ENCODE results near the gene ZNF274. TPM values are rescaled to one million over a fixed set of nuclear protein-coding genes. Genes with fewer than 3 reads are reported as not detected.
"Not testable (repeated sequence)": the region's sequence is repeated elsewhere in the genome, so short reads cannot be mapped to it uniquely, and the experiment has no call there.

The ZNF274 gene
- polyA plus RNA-seq, 1 of the 3 experiments (the other 2 are of a cell fraction): 3.1 TPM

GRCh38 chr19:58258259-58258658 is 75.4 kb downstream of the ZNF274 start:
- H3K4me1 ChIP-seq (ENCODE audit: control insufficient read depth in 1 of 2, insufficient read depth in 2 of 2, low read depth in 1 of 2, low read length in 1 of 2); DNase-seq; H3F3A ChIP-seq (replicated peaks; ENCODE audit: insufficient read depth); H3K4me3 ChIP-seq (ENCODE audit: low read depth in 2 of 2, low read length in 1 of 2); POLR2A ChIA-PET; H3K79me2 ChIP-seq (ENCODE audit: insufficient read depth); H2AFZ ChIP-seq (ENCODE audit: low read depth); H4K20me1 ChIP-seq (ENCODE audit: insufficient read depth); CTCF ChIA-PET; H3K27ac ChIP-seq (ENCODE audit: low read depth in 2 of 2, low read length in 1 of 2); H3K27me3 ChIP-seq (ENCODE audit: insufficient read depth); H3K4me2 ChIP-seq; H3K9me2 ChIP-seq; H3K9ac ChIP-seq: not testable (repeated sequence)
- Histone ChIP-seq H3K9me3 (peaks cover 28% of the 10 kb centered on the region), H3K36me3 (replicated peaks in 1 of 2; ENCODE audit: control insufficient read depth in 1 of 2, insufficient read depth in 2 of 2, low read length in 1 of 2) (peaks cover 0 to 17% of the 10 kb centered on the region in 2 experiments)
- WGBS (ENCODE audit: low lambda C conversion rate): 23% methylated on average over 4 of the region's 4 CpGs

- Histone ChIP-seq H4K20me1 (ENCODE audit: insufficient read depth) (no peaks in the 10 kb centered on the region), H3K9me2 (no peaks in the 10 kb centered on the region), H3K27ac (ENCODE audit: low read depth in 2 of 2, low read length in 1 of 2) (no peak overlapping the region), H3K36me3 (replicated peaks in 1 of 2; ENCODE audit: control insufficient read depth in 1 of 2, insufficient read depth in 2 of 2, low read length in 1 of 2) (peaks cover 0 to 34% of the 10 kb centered on the region in 2 experiments), H3K27me3 (ENCODE audit: insufficient read depth) (no peaks in the 10 kb centered on the region), H3K4me1 (ENCODE audit: control insufficient read depth in 1 of 2, insufficient read depth in 2 of 2, low read depth in 1 of 2, low read length in 1 of 2) (no peaks in the 10 kb centered on the region), H3K9ac (no peak overlapping the region), H3F3A (replicated peaks; ENCODE audit: insufficient read depth) (peaks cover 9% of the 10 kb centered on the region), H3K79me2 (ENCODE audit: insufficient read depth) (no peaks in the 10 kb centered on the region), H3K4me2 (no peak overlapping the region), H3K4me3 (ENCODE audit: low read depth in 2 of 2, low read length in 1 of 2) (no peak overlapping the region; a peak in 1 of 4 replicates), H2AFZ (ENCODE audit: low read depth) (no peak overlapping the region), H3K9me3 (peaks cover 35% of the 10 kb centered on the region)
- no peak for TF ChIP-seq MEF2A (IDR thresholded peaks at IDR 0.05; ENCODE audit: borderline replicate concordance, low read depth)
- TF ChIP-seq TCF12 (IDR thresholded peaks at IDR 0.05): no peak
- no peak for TF ChIP-seq TAF1 (IDR thresholded peaks at IDR 0.05; ENCODE audit: borderline replicate concordance, low read depth, low read length)
- no peak for TF ChIP-seq SMC3 (IDR thresholded peaks at IDR 0.05; ENCODE audit: low read depth, low read length)
- no peak for TF ChIP-seq YY1 (IDR thresholded peaks at IDR 0.05; ENCODE audit: low read depth)
- no peak for TF ChIP-seq MAX (IDR thresholded peaks at IDR 0.05; ENCODE audit: low read depth)
- no peak for TF ChIP-seq USF1 (IDR thresholded peaks at IDR 0.05; ENCODE audit: borderline replicate concordance, low read depth)
- TF ChIP-seq RXRA (IDR thresholded peaks at IDR 0.05; ENCODE audit: borderline replicate concordance, low read depth): no peak
- TF ChIP-seq NRF1 (IDR thresholded peaks at IDR 0.05; ENCODE audit: low read depth, low read length): no peak
- TF ChIP-seq PBX3 (IDR thresholded peaks at IDR 0.05): no peak
- TF ChIP-seq TEAD4 (IDR thresholded peaks at IDR 0.05; ENCODE audit: borderline replicate concordance, insufficient read depth): no peak
- TF ChIP-seq POLR2AphosphoS5 (IDR thresholded peaks at IDR 0.05; ENCODE audit: low read depth, low read length): no peak
- no peak for TF ChIP-seq ZBTB33 (IDR thresholded peaks at IDR 0.05; ENCODE audit: borderline replicate concordance, low read depth)
- TF ChIP-seq FOSL2 (IDR thresholded peaks at IDR 0.05; ENCODE audit: borderline replicate concordance, low read depth): no peak
- TF ChIP-seq NFIC (IDR thresholded peaks at IDR 0.05; ENCODE audit: borderline replicate concordance): no peak
- no peak for TF ChIP-seq IRF3 (IDR thresholded peaks at IDR 0.05; ENCODE audit: low read depth, low read length)
- DNase-seq: no peak
- ChIA-PET POLR2A (no interaction called here), CTCF (no interaction called here)
- 92% methylated on average over 3 of the region's 3 CpGs for WGBS (ENCODE audit: low lambda C conversion rate)
These were observed 78.7 kb downstream of the ZNF274 start for GRCh38 chr19:58261600-58261967.
